ENCODE data around the gene KMT2E.

KMT2E gene

GRCh38 chr7:105130580-105130979 lies 116.6 kb downstream of the KMT2E start:
- TF ChIP-seq OSR1 (CRISPR knock-in tag; IDR thresholded peaks at IDR 0.05): no peak
- TF ChIP-seq, protein P1, sequence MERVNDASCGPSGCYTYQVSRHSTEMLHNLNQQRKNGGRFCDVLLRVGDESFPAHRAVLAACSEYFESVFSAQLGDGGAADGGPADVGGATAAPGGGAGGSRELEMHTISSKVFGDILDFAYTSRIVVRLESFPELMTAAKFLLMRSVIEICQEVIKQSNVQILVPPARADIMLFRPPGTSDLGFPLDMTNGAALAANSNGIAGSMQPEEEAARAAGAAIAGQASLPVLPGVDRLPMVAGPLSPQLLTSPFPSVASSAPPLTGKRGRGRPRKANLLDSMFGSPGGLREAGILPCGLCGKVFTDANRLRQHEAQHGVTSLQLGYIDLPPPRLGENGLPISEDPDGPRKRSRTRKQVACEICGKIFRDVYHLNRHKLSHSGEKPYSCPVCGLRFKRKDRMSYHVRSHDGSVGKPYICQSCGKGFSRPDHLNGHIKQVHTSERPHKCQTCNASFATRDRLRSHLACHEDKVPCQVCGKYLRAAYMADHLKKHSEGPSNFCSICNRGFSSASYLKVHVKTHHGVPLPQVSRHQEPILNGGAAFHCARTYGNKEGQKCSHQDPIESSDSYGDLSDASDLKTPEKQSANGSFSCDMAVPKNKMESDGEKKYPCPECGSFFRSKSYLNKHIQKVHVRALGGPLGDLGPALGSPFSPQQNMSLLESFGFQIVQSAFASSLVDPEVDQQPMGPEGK (CRISPR knock-in tag; IDR thresholded peaks at IDR 0.05; ENCODE audit: borderline replicate concordance): no peak
- TF ChIP-seq ESRRG (CRISPR knock-in tag; IDR thresholded peaks at IDR 0.05): no peak
- no peak for TF ChIP-seq CSDC2 (CRISPR knock-in tag; IDR thresholded peaks at IDR 0.05)
- TF ChIP-seq ZC3H10 (CRISPR knock-in tag; IDR thresholded peaks at IDR 0.05): no peak
- no peak for TF ChIP-seq ISL1 (CRISPR knock-in tag; IDR thresholded peaks at IDR 0.05)
- TF ChIP-seq CREB5 (CRISPR knock-in tag; IDR thresholded peaks at IDR 0.05; ENCODE audit: low read depth): no peak
- TF ChIP-seq TCF4 (CRISPR knock-in tag; IDR thresholded peaks at IDR 0.05; ENCODE audit: borderline replicate concordance): no peak
- TF ChIP-seq TOX (CRISPR knock-in tag; IDR thresholded peaks at IDR 0.05; ENCODE audit: borderline replicate concordance): no peak
- TF ChIP-seq ZFP3 (CRISPR knock-in tag; IDR thresholded peaks at IDR 0.05): no peak
- no peak for TF ChIP-seq RARB (CRISPR knock-in tag; IDR thresholded peaks at IDR 0.05)
- no peak for TF ChIP-seq SNAI2 (CRISPR knock-in tag; IDR thresholded peaks at IDR 0.05)
- no peak for TF ChIP-seq POU6F1 (CRISPR knock-in tag; IDR thresholded peaks at IDR 0.05; ENCODE audit: borderline replicate concordance, low read depth)
- no peak for ATAC-seq

- TF ChIP-seq ISL1 (CRISPR knock-in tag; IDR thresholded peaks at IDR 0.05) (0 out of 2 replicates have a peak, but pooled peaks have one; percentile 7), ARNTL (CRISPR knock-in tag; IDR thresholded peaks at IDR 0.05; ENCODE audit: borderline replicate concordance, low read depth) (no peak)
- no peak for ATAC-seq
These were observed 117.1 kb downstream of the KMT2E start for GRCh38 chr7:105131033-105131656.

DNA sequence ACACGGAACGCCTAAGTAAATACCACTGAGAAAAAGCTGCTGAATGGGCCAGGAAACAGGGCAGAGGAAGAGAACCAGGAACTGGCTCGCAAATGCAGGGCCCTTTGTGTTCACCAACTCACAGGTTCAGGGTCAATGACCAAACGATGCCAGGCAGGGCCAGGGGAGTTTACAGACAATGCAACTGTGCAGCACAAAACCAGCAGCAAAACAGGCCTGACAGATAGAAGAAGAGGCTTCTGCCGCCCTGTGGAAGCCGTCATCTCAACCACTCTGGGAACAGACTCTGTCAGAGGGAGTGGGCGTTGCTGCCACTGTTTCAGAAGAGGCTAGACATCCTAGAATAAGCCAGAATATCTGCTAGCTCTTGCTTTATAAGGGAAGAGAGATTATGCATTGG lies 117.9 kb downstream of the KMT2E start:
- ATAC-seq: no peak
- TF ChIP-seq ZNF70 (CRISPR knock-in tag; IDR thresholded peaks at IDR 0.05): no peak
- TF ChIP-seq, protein P1 (CRISPR knock-in tag; IDR thresholded peaks at IDR 0.05; ENCODE audit: borderline replicate concordance): no peak
- no peak for TF ChIP-seq ISL1 (CRISPR knock-in tag; IDR thresholded peaks at IDR 0.05)
- TF ChIP-seq CREB5 (CRISPR knock-in tag; IDR thresholded peaks at IDR 0.05; ENCODE audit: low read depth): no peak
- TF ChIP-seq POU6F1 (CRISPR knock-in tag; IDR thresholded peaks at IDR 0.05; ENCODE audit: borderline replicate concordance, low read depth): no peak
- no peak for TF ChIP-seq ZFP30 (CRISPR knock-in tag; IDR thresholded peaks at IDR 0.05)
- TF ChIP-seq SNAI2 (CRISPR knock-in tag; IDR thresholded peaks at IDR 0.05): no peak
- TF ChIP-seq PPARA (CRISPR knock-in tag; IDR thresholded peaks at IDR 0.05; ENCODE audit: borderline replicate concordance): no peak
- TF ChIP-seq GLIS3 (CRISPR knock-in tag; IDR thresholded peaks at IDR 0.05): no peak

Data from SK-N-SH treated with all-trans-retinoic acid at 6 μM for 48 hours (cell line).